HCT116 (cell line): ENCODE measurements around the gene PTGR2. TPM values are rescaled to one million over a fixed set of nuclear protein-coding genes. Genes with fewer than 3 reads are reported as not detected.

Experiments
- ATAC-seq: fragments of 200-7000 bp; cut with Tn5 transposase; 2 replicates; pipeline ENCODE4 v1.9.1; 2020; ENCODE audit warnings: mild to moderate bottlenecking, moderate library complexity
- BruUV-seq: library from RNA; stranded (reverse); fragments of 400-500 nt; replicated peaks from 2 replicates; lab custom pipeline; 2021; lab: Mats Ljungman, UMichigan
- CTCF ChIA-PET: fragments of 300-600 bp; sonication (Branson Sonifier 250); formaldehyde crosslinking; loops from one replicate; lab custom pipeline; 2021; ENCODE audit warnings: antibody characterized with exemption; lab: Charles Lee
- POLR2A ChIA-PET: fragments of 300-600, 350-600 bp; sonication (Branson Sonifier 250); formaldehyde crosslinking; loops from one replicate; lab custom pipeline; 2021; ENCODE audit warnings: antibody characterized with exemption; lab: Charles Lee
- RAD21 ChIA-PET, 2 experiments: fragments of 300-600 bp; sonication (Branson Sonifier 250); formaldehyde crosslinking; loops; one replicate each; lab custom pipeline; 2023; ENCODE audit warnings: low total read pairs in 2 of 2; ENCODE audit not compliant: uncharacterized antibody in 2 of 2, unreplicated experiment in 2 of 2, low non-redundant PET in 1 of 2; lab: Charles Lee
- DNase-seq: peaks from one replicate; pipeline ENCODE4 v3.0.0-alpha.2; 2010; ENCODE audit warnings: low read depth, low spot score
- H2AFZ ChIP-seq: fragments of 200-600 bp; shearing (Covaris generic), sonication (generic); 2 replicates; pipeline ENCODE4 v1.6.1; 2017; ENCODE audit warnings: low read depth, mixed run types, mixed read lengths, antibody characterized with exemption, low read length; ENCODE audit not compliant: poor library complexity, severe bottlenecking
- H3K27ac ChIP-seq: 2 replicates; pipeline ENCODE4 v1.5.1; 2012; ENCODE audit warnings: low read depth, low read length
- H3K27me3 ChIP-seq: fragments of 200-600 bp; sonication (generic); 2 replicates; pipeline ENCODE4 v1.6.1; 2016; ENCODE audit warnings: mixed run types, low read length, mixed read lengths; ENCODE audit not compliant: insufficient read depth
- H3K36me3 ChIP-seq, 2 experiments: fragments of 200-500 bp in 1 of 2; fragments of 200-600 bp in 1 of 2; sonication (Bioruptor generic) in 1 of 2; sonication (generic) in 1 of 2; 2 replicates each; pipeline versions ENCODE4 v1.5.1 to v1.6.1; 2014 to 2016; ENCODE audit warnings: low read length in 2 of 2, inconsistent platforms in 1 of 2, mixed read lengths in 1 of 2, mixed run types in 1 of 2; ENCODE audit not compliant: insufficient read depth in 2 of 2, control insufficient read depth in 1 of 2
- H3K4me1 ChIP-seq, 2 experiments: fragments of 200-600 bp in 1 of 2; sonication (generic) in 1 of 2; 2 replicates each; pipeline versions ENCODE4 v1.5.1 to v1.6.1; 2012 to 2017; ENCODE audit warnings: low read length in 2 of 2, inconsistent platforms in 1 of 2, mild to moderate bottlenecking in 1 of 2, mixed read lengths in 1 of 2, mixed run types in 1 of 2, moderate library complexity in 1 of 2; ENCODE audit not compliant: insufficient read depth in 2 of 2, control insufficient read depth in 1 of 2
- H3K4me2 ChIP-seq: fragments of 200-600 bp; sonication (generic); 2 replicates; pipeline ENCODE4 v1.6.1; 2017; ENCODE audit warnings: mixed run types, low read length, mixed read lengths
- H3K4me3 ChIP-seq, 2 experiments: fragments of 200-600 bp in 1 of 2; sonication (generic) in 1 of 2; replicated peaks in 1 of 2; 2 replicates each; pipeline ENCODE4 v1.5.1; 2011 to 2016; ENCODE audit warnings: low read length in 2 of 2, control low read depth in 1 of 2, low read depth in 1 of 2, mild to moderate bottlenecking in 1 of 2, mixed read lengths in 1 of 2, mixed run types in 1 of 2
- H3K79me2 ChIP-seq: fragments of 200-600 bp; sonication (generic); 2 replicates; pipeline ENCODE4 v1.6.1; 2017; ENCODE audit warnings: mild to moderate bottlenecking, mixed run types, low read length, moderate library complexity, mixed read lengths; ENCODE audit not compliant: insufficient read depth
- H3K9ac ChIP-seq: fragments of 200-600 bp; sonication (generic); 2 replicates; pipeline ENCODE4 v1.6.1; 2016; ENCODE audit warnings: low read length, mixed read lengths
- H3K9me2 ChIP-seq: fragments of 200-600 bp; sonication (generic), shearing (Covaris generic); 2 replicates; pipeline ENCODE4 v1.6.1; 2017; ENCODE audit warnings: mixed run types, mild to moderate bottlenecking, moderate library complexity; ENCODE audit not compliant: insufficient read depth
- H3K9me3 ChIP-seq, 2 experiments: fragments of 200-500 bp in 1 of 2; fragments of 200-600 bp in 1 of 2; sonication (Bioruptor generic) in 1 of 2; sonication (generic) in 1 of 2; 2 replicates each; pipeline ENCODE4 v1.6.1; 2014 to 2017; ENCODE audit warnings: low read length in 2 of 2, mixed read lengths in 2 of 2, inconsistent platforms in 1 of 2, low read depth in 1 of 2, mild to moderate bottlenecking in 1 of 2, mixed run types in 1 of 2, moderate library complexity in 1 of 2; ENCODE audit not compliant: control insufficient read depth in 1 of 2, insufficient read depth in 1 of 2
- H4K20me1 ChIP-seq: fragments of 200-600 bp; sonication (generic), shearing (Covaris generic); 2 replicates; pipeline ENCODE4 v1.6.1; 2017; ENCODE audit warnings: mixed run types, mild to moderate bottlenecking, moderate library complexity; ENCODE audit not compliant: insufficient read depth
- CEBPB ChIP-seq: IDR thresholded peaks from 2 replicates; pipeline ENCODE4 v1.6.1; 2012; ENCODE audit warnings: low read depth
- EGR1 ChIP-seq: IDR thresholded peaks from 2 replicates; pipeline ENCODE4 v1.6.1; 2012; ENCODE audit warnings: low read depth
- EZH2 ChIP-seq: fragments of 200-600 bp; sonication (generic); IDR thresholded peaks from 2 replicates; pipeline ENCODE4 v1.6.1; 2017; ENCODE audit warnings: antibody characterized with exemption, mixed run types
- EZH2phosphoT487 ChIP-seq: fragments of 200-600 bp; IDR thresholded peaks from 2 replicates; pipeline ENCODE4 v1.6.1; 2018; ENCODE audit warnings: antibody characterized with exemption, borderline replicate concordance
- FOSL1 ChIP-seq: IDR thresholded peaks from 2 replicates; pipeline ENCODE4 v1.6.1; 2012; ENCODE audit warnings: low read depth
- JUND ChIP-seq: IDR thresholded peaks from 2 replicates; pipeline ENCODE4 v1.6.1; 2012
- POLR2A ChIP-seq: IDR thresholded peaks from 2 replicates; pipeline ENCODE4 v1.7.0; 2011; ENCODE audit warnings: borderline replicate concordance; ENCODE audit not compliant: insufficient read depth, insufficient read length; ENCODE audit errors: extremely low read depth
- POLR2AphosphoS5 ChIP-seq: IDR thresholded peaks from 2 replicates; pipeline ENCODE4 v1.6.1; 2011; ENCODE audit warnings: mild to moderate bottlenecking, low read depth, low read length, moderate library complexity
- SP1 ChIP-seq: IDR thresholded peaks from 2 replicates; pipeline ENCODE4 v1.6.1; 2012; ENCODE audit warnings: low read depth
- TCF7L2 ChIP-seq: IDR thresholded peaks from 2 replicates; pipeline ENCODE4 v1.7.0; 2011; ENCODE audit warnings: borderline replicate concordance, inconsistent platforms; ENCODE audit not compliant: insufficient read depth, insufficient read length; ENCODE audit errors: extremely low read depth
- YY1 ChIP-seq: IDR thresholded peaks from 2 replicates; pipeline ENCODE4 v1.6.1; 2011; ENCODE audit warnings: low read length, low read depth, moderate library complexity, mild to moderate bottlenecking; ENCODE audit not compliant: insufficient replicate concordance; ENCODE audit errors: extremely low read depth
- intact Hi-C: fragments of 100-400 bp; cut with micrococcal nuclease; formaldehyde crosslinking; loops from 2 replicates; pipeline ENCODE4 v1.10.0; 2022
- total RNA-seq: library from RNA; stranded (reverse); gene quantifications from one replicate; pipeline ENCODE4 v1.2.1, GENCODE V29; 2021; ENCODE audit not compliant: unreplicated experiment
- TF ChIP-seq, protein P1 (sequence below): IDR thresholded peaks from 2 replicates; pipeline ENCODE4 v1.6.1; 2012; ENCODE audit warnings: low read depth
- TF ChIP-seq, protein P2 (sequence below): IDR thresholded peaks from 2 replicates; pipeline ENCODE4 v1.6.1; 2011; ENCODE audit warnings: mild to moderate bottlenecking, low read length, moderate library complexity; ENCODE audit not compliant: insufficient replicate concordance; ENCODE audit errors: extremely low read depth
- TF ChIP-seq, protein P3 (sequence below): IDR thresholded peaks from 2 replicates; pipeline ENCODE4 v1.6.1; 2012
- TF ChIP-seq, protein P4 (sequence below): IDR thresholded peaks from 2 replicates; pipeline ENCODE4 v1.6.1; 2012

The PTGR2 gene
- total RNA-seq, 1 experiment from 2014 or later: 22.1 TPM

DNA sequence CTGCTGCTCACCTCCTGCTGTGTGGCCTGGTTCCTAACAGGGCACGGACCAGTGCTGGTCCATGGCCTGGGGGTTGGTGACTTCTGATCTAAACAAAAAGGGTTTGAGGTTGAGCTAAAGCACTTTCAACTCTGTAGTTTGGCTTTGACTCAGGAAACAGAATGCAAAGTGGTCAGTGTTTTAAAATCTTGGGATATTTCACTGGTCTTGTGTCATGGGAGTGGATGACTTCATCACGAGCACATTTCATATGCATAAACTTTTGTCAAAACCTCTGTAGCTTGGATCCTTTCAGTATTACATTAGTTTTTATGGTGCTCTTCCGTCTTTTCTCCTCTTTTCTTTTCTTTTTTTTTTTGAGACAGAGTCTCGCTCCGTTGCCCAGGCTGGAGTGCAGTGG lies 72.7 kb downstream of the PTGR2 start:
- ChIA-PET CTCF (no interaction called here), POLR2A (no interaction called here), RAD21 (no interaction called here)
- H3K9me3 ChIP-seq: no peaks in the 10 kb centered on the region
- TF ChIP-seq JUND (no peak), YY1 (no peak), EGR1 (no peak), POLR2AphosphoS5 (no peak), POLR2A (no peak), TCF7L2 (no peak), EZH2 (no peak), EZH2phosphoT487 (no peak), FOSL1 (no peak), CEBPB (no peak), SP1 (no peak)
- TF ChIP-seq, protein P1, sequence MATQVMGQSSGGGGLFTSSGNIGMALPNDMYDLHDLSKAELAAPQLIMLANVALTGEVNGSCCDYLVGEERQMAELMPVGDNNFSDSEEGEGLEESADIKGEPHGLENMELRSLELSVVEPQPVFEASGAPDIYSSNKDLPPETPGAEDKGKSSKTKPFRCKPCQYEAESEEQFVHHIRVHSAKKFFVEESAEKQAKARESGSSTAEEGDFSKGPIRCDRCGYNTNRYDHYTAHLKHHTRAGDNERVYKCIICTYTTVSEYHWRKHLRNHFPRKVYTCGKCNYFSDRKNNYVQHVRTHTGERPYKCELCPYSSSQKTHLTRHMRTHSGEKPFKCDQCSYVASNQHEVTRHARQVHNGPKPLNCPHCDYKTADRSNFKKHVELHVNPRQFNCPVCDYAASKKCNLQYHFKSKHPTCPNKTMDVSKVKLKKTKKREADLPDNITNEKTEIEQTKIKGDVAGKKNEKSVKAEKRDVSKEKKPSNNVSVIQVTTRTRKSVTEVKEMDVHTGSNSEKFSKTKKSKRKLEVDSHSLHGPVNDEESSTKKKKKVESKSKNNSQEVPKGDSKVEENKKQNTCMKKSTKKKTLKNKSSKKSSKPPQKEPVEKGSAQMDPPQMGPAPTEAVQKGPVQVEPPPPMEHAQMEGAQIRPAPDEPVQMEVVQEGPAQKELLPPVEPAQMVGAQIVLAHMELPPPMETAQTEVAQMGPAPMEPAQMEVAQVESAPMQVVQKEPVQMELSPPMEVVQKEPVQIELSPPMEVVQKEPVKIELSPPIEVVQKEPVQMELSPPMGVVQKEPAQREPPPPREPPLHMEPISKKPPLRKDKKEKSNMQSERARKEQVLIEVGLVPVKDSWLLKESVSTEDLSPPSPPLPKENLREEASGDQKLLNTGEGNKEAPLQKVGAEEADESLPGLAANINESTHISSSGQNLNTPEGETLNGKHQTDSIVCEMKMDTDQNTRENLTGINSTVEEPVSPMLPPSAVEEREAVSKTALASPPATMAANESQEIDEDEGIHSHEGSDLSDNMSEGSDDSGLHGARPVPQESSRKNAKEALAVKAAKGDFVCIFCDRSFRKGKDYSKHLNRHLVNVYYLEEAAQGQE: no peak
- TF ChIP-seq, protein P2, sequence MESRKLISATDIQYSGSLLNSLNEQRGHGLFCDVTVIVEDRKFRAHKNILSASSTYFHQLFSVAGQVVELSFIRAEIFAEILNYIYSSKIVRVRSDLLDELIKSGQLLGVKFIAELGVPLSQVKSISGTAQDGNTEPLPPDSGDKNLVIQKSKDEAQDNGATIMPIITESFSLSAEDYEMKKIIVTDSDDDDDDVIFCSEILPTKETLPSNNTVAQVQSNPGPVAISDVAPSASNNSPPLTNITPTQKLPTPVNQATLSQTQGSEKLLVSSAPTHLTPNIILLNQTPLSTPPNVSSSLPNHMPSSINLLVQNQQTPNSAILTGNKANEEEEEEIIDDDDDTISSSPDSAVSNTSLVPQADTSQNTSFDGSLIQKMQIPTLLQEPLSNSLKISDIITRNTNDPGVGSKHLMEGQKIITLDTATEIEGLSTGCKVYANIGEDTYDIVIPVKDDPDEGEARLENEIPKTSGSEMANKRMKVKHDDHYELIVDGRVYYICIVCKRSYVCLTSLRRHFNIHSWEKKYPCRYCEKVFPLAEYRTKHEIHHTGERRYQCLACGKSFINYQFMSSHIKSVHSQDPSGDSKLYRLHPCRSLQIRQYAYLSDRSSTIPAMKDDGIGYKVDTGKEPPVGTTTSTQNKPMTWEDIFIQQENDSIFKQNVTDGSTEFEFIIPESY: no peak
- TF ChIP-seq, protein P3, sequence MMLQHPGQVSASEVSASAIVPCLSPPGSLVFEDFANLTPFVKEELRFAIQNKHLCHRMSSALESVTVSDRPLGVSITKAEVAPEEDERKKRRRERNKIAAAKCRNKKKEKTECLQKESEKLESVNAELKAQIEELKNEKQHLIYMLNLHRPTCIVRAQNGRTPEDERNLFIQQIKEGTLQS: no peak
- TF ChIP-seq, protein P4, sequence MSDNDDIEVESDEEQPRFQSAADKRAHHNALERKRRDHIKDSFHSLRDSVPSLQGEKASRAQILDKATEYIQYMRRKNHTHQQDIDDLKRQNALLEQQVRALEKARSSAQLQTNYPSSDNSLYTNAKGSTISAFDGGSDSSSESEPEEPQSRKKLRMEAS: no peak
- no peak overlapping the region for H3K4me3 ChIP-seq
- no peak overlapping the region for H3K9ac ChIP-seq
- no peaks in the 10 kb centered on the region for H3K4me1 ChIP-seq
- no peak overlapping the region for H2AFZ ChIP-seq
- H3K79me2 ChIP-seq: peaks cover 9% of the 10 kb centered on the region; the same call in 1 of the 2 replicates
- intact Hi-C loops: no loop called here
- no peaks in the 10 kb centered on the region for H3K27me3 ChIP-seq
- no peak overlapping the region for H3K4me2 ChIP-seq
- BruUV-seq: no TSS peak
- no peaks in the 10 kb centered on the region for H4K20me1 ChIP-seq
- no peaks in the 10 kb centered on the region for H3K9me2 ChIP-seq
- ATAC-seq: no peak
- no peak for DNase-seq
- H3K27ac ChIP-seq: no peak overlapping the region
- H3K36me3 ChIP-seq: peaks cover 30 to 47% of the 10 kb centered on the region in 2 experiments; a peak in 3 of 4 replicates
